ENCODE data around the gene EFCAB6. TPM values are rescaled to one million over a fixed set of nuclear protein-coding genes. Genes with fewer than 3 reads are reported as not detected.

The EFCAB6 gene
- total RNA-seq, 1 donor from 2014 or later = 3.6 TPM

DNA sequence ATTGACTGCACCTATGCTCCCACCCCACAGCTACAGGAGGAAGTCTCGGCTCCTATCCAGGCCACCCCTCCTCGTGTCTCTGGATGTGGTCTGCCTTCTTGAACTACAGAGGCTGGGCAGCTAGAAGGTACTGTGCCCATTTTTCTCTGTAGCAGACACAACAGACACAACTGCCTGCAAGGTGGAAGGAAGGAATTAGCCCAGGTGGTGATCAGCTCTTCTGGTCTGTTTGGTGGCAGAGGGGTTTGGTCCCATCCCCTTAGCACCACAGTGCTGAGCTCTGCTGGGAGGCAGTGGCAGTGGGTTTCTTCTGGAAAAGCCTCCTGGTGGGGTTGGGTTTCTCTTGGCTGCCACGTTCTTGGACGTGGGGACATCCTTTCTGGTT is 267.8 kb downstream of the EFCAB6 start:
- intact Hi-C loops (cut with DNase I) = no loop called here
- DNase-seq (no peak), ATAC-seq (no peak)
- Histone ChIP-seq H3K4me1 (no peaks in the 10 kb centered on the region), H3K36me3 (no peaks in the 10 kb centered on the region), H3K9me3 (no peaks in the 10 kb centered on the region), H3K27ac (no peak overlapping the region), H3K27me3 (no peaks in the 10 kb centered on the region), H3K4me3 (no peak overlapping the region)
- no peak for TF ChIP-seq CTCF (IDR thresholded peaks at IDR 0.05)

DNA sequence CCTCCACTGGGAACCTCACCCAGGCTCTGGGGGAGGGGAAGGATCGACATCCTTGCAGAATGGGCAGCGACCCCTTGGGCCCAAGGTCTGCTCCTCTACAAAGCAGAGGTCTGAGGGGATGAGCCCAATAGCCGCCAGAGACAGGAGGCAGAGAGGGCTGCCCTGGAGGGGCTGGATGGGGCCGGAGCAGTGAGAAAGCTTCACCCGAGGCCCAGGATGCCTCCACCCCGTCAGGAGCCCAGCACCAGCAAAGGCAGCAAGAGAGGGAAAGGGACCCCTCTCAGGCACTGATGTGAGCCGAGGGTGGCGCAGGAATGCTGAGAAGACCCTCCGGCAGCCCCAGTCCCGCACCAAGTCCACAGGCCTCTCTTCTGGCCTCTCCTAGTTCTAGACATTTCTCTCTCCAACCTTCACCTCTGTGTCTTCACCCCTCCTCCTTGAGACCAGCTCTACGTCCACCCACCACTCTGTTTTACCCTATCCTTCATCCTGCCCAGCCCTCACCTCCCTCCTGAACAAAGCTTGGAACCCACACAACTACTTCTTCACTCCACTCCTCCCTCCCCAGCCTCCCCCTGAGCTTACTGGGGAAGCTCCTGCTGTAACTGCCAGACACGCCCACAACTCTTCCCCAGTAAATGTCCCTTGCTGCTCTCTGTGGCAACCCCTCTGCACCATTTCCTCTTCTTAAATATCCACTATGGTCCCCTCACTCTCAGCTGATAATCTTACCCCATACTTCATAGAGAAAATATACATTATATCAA is 268.4 kb downstream of the EFCAB6 start:
- DNase-seq (no peak), ATAC-seq (peak; percentile 52)
- no peaks in the 10 kb centered on the region for H3K27me3 ChIP-seq
- TF ChIP-seq CTCF (IDR thresholded peaks at IDR 0.05) = no peak
- no peak overlapping the region for H3K4me3 ChIP-seq
- no peaks in the 10 kb centered on the region for H3K36me3 ChIP-seq
- H3K27ac ChIP-seq = no peak overlapping the region
- intact Hi-C loops (cut with DNase I) = no loop called here
- no peaks in the 10 kb centered on the region for H3K9me3 ChIP-seq
- H3K4me1 ChIP-seq = no peaks in the 10 kb centered on the region

GRCh38 chr22:43542681-43543521 is 269.2 kb downstream of the EFCAB6 start:
- DNase-seq (no peak), ATAC-seq (no peak)
- Histone ChIP-seq H3K27me3 (no peaks in the 10 kb centered on the region), H3K4me1 (no peaks in the 10 kb centered on the region), H3K9me3 (no peaks in the 10 kb centered on the region), H3K27ac (no peak overlapping the region), H3K4me3 (no peak overlapping the region), H3K36me3 (no peaks in the 10 kb centered on the region)
- TF ChIP-seq CTCF (IDR thresholded peaks at IDR 0.05) = no peak
- intact Hi-C loops (cut with DNase I) = no loop called here

DNA sequence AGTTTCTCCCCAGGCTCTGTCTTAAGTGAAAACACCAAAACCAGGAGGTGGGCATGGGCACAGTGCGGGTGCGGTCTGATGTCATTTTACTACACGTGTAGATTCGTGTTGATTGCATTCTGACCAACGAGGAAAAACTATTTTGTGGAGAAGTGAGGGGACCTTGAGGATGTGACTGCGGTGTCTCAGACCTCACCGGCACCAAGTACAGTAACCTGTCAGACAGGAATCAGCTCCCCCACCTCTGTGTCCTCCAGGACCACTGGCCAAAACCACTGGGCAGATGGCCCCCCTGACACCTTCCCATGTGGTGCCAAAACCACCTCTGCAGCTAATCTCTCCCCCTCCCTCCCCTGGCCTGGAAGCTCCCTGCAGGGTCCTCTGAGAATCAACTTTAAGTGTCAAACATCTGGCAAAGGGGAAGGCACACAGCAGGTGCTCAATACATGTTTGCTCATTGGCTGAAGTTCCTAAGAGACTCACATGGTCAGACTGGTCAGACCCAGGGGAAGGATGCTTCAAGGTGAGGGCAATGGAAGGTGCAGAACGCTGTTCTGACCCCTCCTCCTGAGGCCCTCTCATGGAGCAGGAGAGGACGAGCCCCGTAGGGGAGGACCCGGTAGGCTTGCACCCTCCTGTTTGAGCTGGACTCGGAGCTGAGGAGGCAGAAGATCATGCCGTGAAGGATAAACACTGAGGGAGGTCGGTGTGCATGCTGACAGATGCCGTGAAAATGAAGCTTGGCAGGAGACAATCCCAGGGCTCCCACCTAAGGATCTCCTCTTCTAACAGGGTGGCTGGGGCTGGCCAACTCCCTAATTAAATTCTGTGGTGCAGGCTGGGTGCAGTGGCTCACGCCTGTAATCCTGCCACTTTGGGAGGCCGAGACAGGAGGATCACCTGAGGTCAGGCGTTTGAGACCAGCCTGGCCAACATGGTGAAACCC is 270.4 kb downstream of the EFCAB6 start:
- DNase-seq (no peak), ATAC-seq (no peak)
- H3K27me3 ChIP-seq = no peaks in the 10 kb centered on the region
- H3K4me3 ChIP-seq = no peak overlapping the region
- no peaks in the 10 kb centered on the region for H3K9me3 ChIP-seq
- no peaks in the 10 kb centered on the region for H3K36me3 ChIP-seq
- intact Hi-C loops (cut with DNase I) = no loop called here
- H3K4me1 ChIP-seq = no peaks in the 10 kb centered on the region
- no peak for TF ChIP-seq CTCF (IDR thresholded peaks at IDR 0.05)
- H3K27ac ChIP-seq = no peak overlapping the region

GRCh38 chr22:43541022-43541421 is 271.1 kb downstream of the EFCAB6 start:
- TF ChIP-seq CTCF (IDR thresholded peaks at IDR 0.05) = no peak
- intact Hi-C loops (cut with DNase I) = no loop called here
- no peaks in the 10 kb centered on the region for H3K9me3 ChIP-seq
- no peak overlapping the region for H3K27ac ChIP-seq
- no peak overlapping the region for H3K4me3 ChIP-seq
- H3K4me1 ChIP-seq = no peaks in the 10 kb centered on the region
- no peak for ATAC-seq
- no peaks in the 10 kb centered on the region for H3K27me3 ChIP-seq
- no peak for DNase-seq
- no peaks in the 10 kb centered on the region for H3K36me3 ChIP-seq

Measured in upper lobe of right lung (tissue), 1 donor.